HUDEP-2 (cell line): ENCODE measurements around the gene DNAJC18.
"Not testable (repeated sequence)": the region's sequence is repeated elsewhere in the genome, so short reads cannot be mapped to it uniquely, and the experiment has no call there.

ENCODE experiments used
- DNase-seq, 76 experiments: peaks; one replicate each; lab custom pipeline; 2025; ENCODE audit not compliant: unreplicated experiment in 76 of 76; lab: John Stamatoyannopoulos, UW

Gene DNAJC18

DNA sequence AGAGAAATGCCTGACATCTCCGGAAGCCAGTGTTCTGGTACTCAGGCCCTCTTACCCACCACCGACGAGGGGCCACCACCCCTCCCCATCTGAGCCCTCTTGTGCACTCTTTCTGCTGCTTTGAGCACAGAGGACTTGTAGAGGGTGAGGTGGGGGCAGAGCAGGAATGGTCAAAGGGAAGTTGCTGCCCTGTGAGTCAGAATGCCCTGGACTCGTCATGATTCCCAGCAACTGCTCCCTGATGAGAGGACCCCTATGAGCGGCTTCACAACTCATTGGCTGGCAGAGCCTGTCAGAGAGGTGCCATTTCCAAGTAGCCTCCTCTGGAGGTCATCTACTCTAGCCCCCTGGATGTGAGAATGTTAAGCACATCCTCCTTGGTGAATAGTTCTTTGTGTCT, 22.4 kb upstream of the DNAJC18 start:
- no peak for DNase-seq

DNA sequence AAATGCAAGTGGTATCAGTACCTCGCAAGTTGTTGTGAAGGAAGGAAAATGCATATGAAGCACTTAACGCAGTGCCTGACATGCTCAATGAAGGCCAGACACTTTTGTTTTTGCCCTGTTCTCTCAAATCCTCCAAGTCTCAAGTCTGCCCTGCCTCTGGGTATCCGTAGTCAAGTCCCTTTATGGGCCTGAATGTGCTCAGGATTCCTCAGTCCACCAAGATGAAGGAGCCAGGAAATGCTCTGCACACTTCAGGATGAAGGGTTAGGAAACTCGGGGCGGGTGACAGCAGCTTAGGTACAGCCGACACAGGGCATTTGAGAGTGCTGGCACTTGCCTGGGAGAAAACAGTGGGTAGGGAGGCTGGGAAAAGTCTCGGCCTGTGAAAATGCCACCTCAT, 21.9 kb upstream of the DNAJC18 start:
- no peak for DNase-seq

DNA sequence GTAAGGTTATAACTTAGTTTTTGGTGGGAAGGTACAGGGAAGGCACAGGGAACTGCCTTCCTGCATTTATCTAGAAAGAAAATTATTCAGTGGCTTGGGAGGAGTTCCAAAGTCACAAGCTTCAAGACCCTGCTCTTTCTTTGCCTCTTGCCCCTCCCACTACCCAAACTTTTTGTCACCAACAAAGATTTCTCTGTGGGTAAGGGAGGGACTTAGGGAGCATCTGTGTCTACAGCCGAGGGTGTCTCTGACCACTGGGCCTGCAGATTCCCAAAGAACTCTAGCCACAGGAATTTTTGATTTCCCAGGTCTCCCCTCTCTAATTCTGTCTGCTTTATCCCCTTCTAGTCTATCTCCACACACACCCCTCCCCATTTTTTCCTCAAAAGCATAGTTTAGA, 21.1 kb upstream of the DNAJC18 start:
- DNase-seq = no peak

DNA sequence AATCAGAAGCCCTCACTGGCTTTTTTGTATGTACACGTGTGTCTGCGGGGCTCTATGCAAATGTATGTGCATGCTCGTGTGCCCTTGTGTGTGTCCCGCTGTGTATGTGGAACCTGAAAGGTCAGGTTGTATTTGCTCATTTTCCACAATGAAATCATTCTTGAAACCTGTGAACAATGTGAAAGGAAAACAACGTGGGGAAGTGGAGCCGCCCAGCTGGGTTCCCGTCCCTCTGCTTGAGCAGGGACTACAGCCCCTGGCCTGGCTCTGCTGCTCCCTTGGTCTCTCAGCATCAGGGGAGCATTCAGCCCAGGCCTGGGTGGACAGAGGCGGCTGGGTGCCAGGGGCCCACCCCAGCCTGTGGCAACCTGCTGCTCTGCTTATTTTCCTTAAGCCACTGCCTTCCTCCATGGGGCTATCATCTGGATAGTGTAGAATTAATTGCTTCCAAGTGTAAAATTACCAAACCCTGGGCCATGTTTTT, 20.2 kb upstream of the DNAJC18 start:
- DNase-seq = no peak

- no peak for DNase-seq
Measured at GRCh38 chr5:139458580-139459407, 19.5 kb upstream of the DNAJC18 start.

GRCh38 chr5:139457653-139458306, 18.5 kb upstream of the DNAJC18 start:
- no peak for DNase-seq

GRCh38 chr5:139457241-139457640, 17.9 kb upstream of the DNAJC18 start:
- DNase-seq = no peak

- no peak for DNase-seq
Measured at GRCh38 chr5:139456776-139457175, 17.5 kb upstream of the DNAJC18 start.

GRCh38 chr5:139454568-139455290, 15.4 kb upstream of the DNAJC18 start:
- no peak for DNase-seq

GRCh38 chr5:139453683-139454567, 14.6 kb upstream of the DNAJC18 start:
- no peak for DNase-seq

- no peak for DNase-seq
Measured at GRCh38 chr5:139451878-139452660, 12.7 kb upstream of the DNAJC18 start.

GRCh38 chr5:139451176-139451575, 11.9 kb upstream of the DNAJC18 start:
- DNase-seq = no peak

GRCh38 chr5:139446956-139447779, 7.8 kb upstream of the DNAJC18 start:
- DNase-seq = no peak

DNA sequence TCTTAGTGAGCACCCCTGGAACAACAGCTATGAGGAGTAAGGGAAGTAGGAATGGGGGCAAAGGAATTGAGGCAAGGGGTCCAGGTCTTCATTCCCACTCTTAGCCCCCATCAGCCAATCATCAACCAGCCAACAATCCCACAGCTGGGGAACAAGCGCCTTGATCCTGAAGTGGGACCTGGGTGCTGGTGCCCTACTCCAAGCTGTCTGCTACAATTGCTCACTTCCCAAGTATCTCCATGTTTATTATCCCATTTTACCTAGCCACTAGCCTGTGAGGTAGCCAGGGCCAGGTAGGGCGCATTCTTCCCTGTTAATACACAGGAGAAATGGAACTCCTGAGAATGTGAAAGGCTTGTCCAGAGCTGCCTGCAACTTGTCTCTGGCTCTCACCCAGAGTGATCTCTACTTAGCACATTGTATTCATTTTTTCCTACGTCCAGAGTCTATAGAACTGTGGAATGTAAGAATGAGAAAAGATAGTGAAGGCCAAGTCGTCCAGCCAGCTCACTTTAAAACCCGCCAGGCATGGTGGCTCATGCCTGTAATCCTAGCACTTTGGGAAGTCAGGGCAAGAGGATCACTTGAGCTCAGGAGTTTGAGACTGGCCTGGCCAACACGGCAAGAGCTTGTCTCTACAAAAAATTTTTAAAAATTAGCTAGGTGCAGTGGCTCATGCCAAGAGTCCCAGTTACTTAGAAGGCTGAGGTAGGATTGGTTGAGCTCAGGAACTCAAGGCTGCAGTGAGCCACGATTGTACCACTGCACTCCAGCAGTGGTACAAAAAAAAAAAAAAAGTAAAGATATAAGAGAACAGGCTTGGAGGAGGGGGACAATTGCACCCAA, 6.2 kb upstream of the DNAJC18 start:
- DNase-seq = no peak

GRCh38 chr5:139443831-139444453, 4.6 kb upstream of the DNAJC18 start:
- no peak for DNase-seq

- not testable (repeated sequence) for DNase-seq
Measured at GRCh38 chr5:139440416-139440815, 1.1 kb upstream of the DNAJC18 start.

DNA sequence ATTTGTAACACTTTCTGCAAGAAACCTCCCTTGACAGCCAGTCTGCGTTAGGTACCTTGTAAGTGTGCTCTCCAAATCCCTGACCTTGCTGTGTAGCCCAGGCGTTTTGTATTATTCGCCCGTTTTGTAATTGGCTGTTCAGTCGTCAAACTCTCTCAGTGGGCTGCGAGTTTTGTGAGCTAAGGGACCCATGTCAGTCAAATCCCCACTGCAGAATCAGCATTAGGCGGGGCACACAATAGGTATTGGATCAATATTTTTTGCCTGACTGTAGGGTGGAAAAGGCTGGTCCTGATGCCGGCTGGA, 665 bp downstream of the DNAJC18 start:
- DNase-seq = no peak

DNA sequence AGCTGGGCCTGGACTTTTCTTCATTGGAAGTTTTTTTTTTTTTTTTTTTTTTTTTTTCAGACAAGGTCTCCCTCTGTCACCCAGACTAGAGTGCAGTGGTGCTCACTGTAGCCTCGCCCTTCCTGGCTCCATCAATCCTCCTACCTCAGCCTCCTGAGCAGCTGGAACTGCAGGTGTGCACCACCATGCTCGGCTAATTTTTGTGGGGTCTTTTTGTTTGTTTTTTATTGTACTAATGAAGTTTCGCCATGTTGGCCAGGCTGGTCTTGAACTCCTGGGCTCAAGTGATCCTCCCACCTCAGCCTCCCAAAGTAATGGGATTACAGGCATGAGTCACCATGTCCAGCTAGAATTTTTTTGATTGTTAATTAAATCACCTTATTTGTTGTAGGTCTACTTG, 3.6 kb downstream of the DNAJC18 start:
- DNase-seq = no peak
